SK-N-SH (cell line): ENCODE data around the gene TTC19.

Experiments used
- JUND ChIP-seq: IDR thresholded peaks from 2 replicates; pipeline ENCODE4 v1.4.0; 2012
- POLR2AphosphoS5 ChIP-seq: IDR thresholded peaks from 2 replicates; pipeline ENCODE4 v1.6.1; 2012; ENCODE audit warnings: low read depth, low read length
- SMC3 ChIP-seq: IDR thresholded peaks from 2 replicates; pipeline ENCODE4 v1.6.1; 2012; ENCODE audit warnings: low read depth, low read length, improper control_type of control experiment
- TAF1 ChIP-seq: IDR thresholded peaks from 2 replicates; pipeline ENCODE4 v1.6.1; 2012; ENCODE audit warnings: low read depth, mild to moderate bottlenecking, low read length, moderate library complexity, borderline replicate concordance
- TF ChIP-seq, protein P1 (sequence below): fragments of 200-600 bp; sonication (generic); IDR thresholded peaks from 2 replicates; pipeline ENCODE4 v1.6.1; 2017; ENCODE audit warnings: antibody characterized with exemption, mild to moderate bottlenecking, moderate library complexity
- TF ChIP-seq, protein P2 (sequence below): IDR thresholded peaks from 2 replicates; pipeline ENCODE4 v1.4.0; 2012; ENCODE audit warnings: low read depth, borderline replicate concordance

DNA sequence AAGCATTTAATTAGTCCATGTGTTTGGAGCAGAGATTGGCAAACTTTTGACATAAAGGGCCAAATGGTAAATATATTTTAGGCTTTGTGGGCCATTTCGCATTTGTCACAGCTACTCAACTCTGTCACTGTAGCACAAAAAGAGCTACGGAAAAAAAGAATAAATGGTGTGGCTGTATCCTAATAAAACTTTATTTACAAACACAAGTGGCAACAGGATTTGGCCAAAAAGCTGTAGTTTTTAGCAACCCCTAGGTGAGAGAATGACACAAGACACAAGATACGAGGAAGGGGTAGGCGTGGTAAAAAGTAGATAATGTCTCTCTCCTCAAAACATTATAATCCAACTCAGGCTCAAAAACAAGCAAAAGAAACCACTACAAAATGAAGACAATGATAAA lies 66.5 kb downstream of the TTC19 start:
- TF ChIP-seq, protein P1, sequence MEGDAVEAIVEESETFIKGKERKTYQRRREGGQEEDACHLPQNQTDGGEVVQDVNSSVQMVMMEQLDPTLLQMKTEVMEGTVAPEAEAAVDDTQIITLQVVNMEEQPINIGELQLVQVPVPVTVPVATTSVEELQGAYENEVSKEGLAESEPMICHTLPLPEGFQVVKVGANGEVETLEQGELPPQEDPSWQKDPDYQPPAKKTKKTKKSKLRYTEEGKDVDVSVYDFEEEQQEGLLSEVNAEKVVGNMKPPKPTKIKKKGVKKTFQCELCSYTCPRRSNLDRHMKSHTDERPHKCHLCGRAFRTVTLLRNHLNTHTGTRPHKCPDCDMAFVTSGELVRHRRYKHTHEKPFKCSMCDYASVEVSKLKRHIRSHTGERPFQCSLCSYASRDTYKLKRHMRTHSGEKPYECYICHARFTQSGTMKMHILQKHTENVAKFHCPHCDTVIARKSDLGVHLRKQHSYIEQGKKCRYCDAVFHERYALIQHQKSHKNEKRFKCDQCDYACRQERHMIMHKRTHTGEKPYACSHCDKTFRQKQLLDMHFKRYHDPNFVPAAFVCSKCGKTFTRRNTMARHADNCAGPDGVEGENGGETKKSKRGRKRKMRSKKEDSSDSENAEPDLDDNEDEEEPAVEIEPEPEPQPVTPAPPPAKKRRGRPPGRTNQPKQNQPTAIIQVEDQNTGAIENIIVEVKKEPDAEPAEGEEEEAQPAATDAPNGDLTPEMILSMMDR, result no peak
- TF ChIP-seq SMC3, result no peak
- TF ChIP-seq, protein P2, sequence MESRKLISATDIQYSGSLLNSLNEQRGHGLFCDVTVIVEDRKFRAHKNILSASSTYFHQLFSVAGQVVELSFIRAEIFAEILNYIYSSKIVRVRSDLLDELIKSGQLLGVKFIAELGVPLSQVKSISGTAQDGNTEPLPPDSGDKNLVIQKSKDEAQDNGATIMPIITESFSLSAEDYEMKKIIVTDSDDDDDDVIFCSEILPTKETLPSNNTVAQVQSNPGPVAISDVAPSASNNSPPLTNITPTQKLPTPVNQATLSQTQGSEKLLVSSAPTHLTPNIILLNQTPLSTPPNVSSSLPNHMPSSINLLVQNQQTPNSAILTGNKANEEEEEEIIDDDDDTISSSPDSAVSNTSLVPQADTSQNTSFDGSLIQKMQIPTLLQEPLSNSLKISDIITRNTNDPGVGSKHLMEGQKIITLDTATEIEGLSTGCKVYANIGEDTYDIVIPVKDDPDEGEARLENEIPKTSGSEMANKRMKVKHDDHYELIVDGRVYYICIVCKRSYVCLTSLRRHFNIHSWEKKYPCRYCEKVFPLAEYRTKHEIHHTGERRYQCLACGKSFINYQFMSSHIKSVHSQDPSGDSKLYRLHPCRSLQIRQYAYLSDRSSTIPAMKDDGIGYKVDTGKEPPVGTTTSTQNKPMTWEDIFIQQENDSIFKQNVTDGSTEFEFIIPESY, result no peak
- TF ChIP-seq POLR2AphosphoS5, result no peak
- TF ChIP-seq TAF1, result no peak
- TF ChIP-seq JUND, result no peak
